ENCODE results near the gene ORAI3.

Gene ORAI3

GRCh38 chr16:30910427-30911029, 38.3 kb upstream of the ORAI3 start:
- TF ChIP-seq ZBTB7A (IDR thresholded peaks at IDR 0.05; ENCODE audit: low read depth): peak; percentile 60; the same call in 1 of the 2 replicates
- no peak for TF ChIP-seq REST (IDR thresholded peaks at IDR 0.05; ENCODE audit: low read depth)
- no peak for TF ChIP-seq TCF12 (IDR thresholded peaks at IDR 0.05; ENCODE audit: low read depth)
- no peak for TF ChIP-seq USF1 (IDR thresholded peaks at IDR 0.05)
- TF ChIP-seq TAF1 (IDR thresholded peaks at IDR 0.05; ENCODE audit: low read depth): no peak

GRCh38 chr16:30912794-30913412, 36.0 kb upstream of the ORAI3 start:
- TF ChIP-seq TAF1 (IDR thresholded peaks at IDR 0.05; ENCODE audit: low read depth): no peak

GRCh38 chr16:30914830-30915229, 34.0 kb upstream of the ORAI3 start:
- TF ChIP-seq NFIC (IDR thresholded peaks at IDR 0.05) (no peak), CREB1 (IDR thresholded peaks at IDR 0.05; ENCODE audit: low read depth) (no peak), MAX (IDR thresholded peaks at IDR 0.05) (no peak), CEBPB (IDR thresholded peaks at IDR 0.05) (no peak), EP300 (IDR thresholded peaks at IDR 0.05; ENCODE audit: borderline replicate concordance) (no peak), ZBTB7A (IDR thresholded peaks at IDR 0.05; ENCODE audit: low read depth) (no peak), TEAD4 (IDR thresholded peaks at IDR 0.05) (no peak), TCF12 (IDR thresholded peaks at IDR 0.05; ENCODE audit: low read depth) (no peak), TAF1 (IDR thresholded peaks at IDR 0.05; ENCODE audit: low read depth) (no peak), EGR1 (IDR thresholded peaks at IDR 0.05) (no peak), FOXM1 (IDR thresholded peaks at IDR 0.05; ENCODE audit: borderline replicate concordance, low read depth) (no peak), YY1 (IDR thresholded peaks at IDR 0.05; ENCODE audit: low read depth) (no peak), USF1 (IDR thresholded peaks at IDR 0.05) (no peak), RAD21 (IDR thresholded peaks at IDR 0.05; ENCODE audit: low read depth) (no peak), REST (IDR thresholded peaks at IDR 0.05; ENCODE audit: low read depth) (no peak)

GRCh38 chr16:30918614-30919013, 30.3 kb upstream of the ORAI3 start:
- TF ChIP-seq EP300 (IDR thresholded peaks at IDR 0.05; ENCODE audit: borderline replicate concordance): no peak
- TF ChIP-seq ZBTB7A (IDR thresholded peaks at IDR 0.05; ENCODE audit: low read depth): no peak
- no peak for TF ChIP-seq EGR1 (IDR thresholded peaks at IDR 0.05)
- TF ChIP-seq NFIC (IDR thresholded peaks at IDR 0.05): no peak
- TF ChIP-seq CREB1 (IDR thresholded peaks at IDR 0.05; ENCODE audit: low read depth): no peak
- no peak for TF ChIP-seq USF1 (IDR thresholded peaks at IDR 0.05)
- no peak for TF ChIP-seq YY1 (IDR thresholded peaks at IDR 0.05; ENCODE audit: low read depth)
- no peak for TF ChIP-seq FOXM1 (IDR thresholded peaks at IDR 0.05; ENCODE audit: borderline replicate concordance, low read depth)
- no peak for TF ChIP-seq REST (IDR thresholded peaks at IDR 0.05; ENCODE audit: low read depth)
- no peak for TF ChIP-seq MAX (IDR thresholded peaks at IDR 0.05)
- no peak for TF ChIP-seq RAD21 (IDR thresholded peaks at IDR 0.05; ENCODE audit: low read depth)
- no peak for TF ChIP-seq TEAD4 (IDR thresholded peaks at IDR 0.05)
- TF ChIP-seq TCF12 (IDR thresholded peaks at IDR 0.05; ENCODE audit: low read depth): no peak

All from Ishikawa (cell line).